HG02885 (cell line): Measurements from ENCODE around the gene TTC27.

Experiments
- ATAC-seq: cut with Tn5 transposase; IDR thresholded peaks from one replicate; pipeline ENCODE4 v1.9.1; 2021; ENCODE audit warnings: mild to moderate bottlenecking; ENCODE audit not compliant: unreplicated experiment, poor library complexity

The TTC27 gene

GRCh38 chr2:32798829-32799228 is 171.0 kb downstream of the TTC27 start:
- no peak for ATAC-seq

GRCh38 chr2:32801741-32802140 is 173.9 kb downstream of the TTC27 start:
- no peak for ATAC-seq

GRCh38 chr2:32802877-32803276 is 175.0 kb downstream of the TTC27 start:
- no peak for ATAC-seq

- no peak for ATAC-seq
Measured at GRCh38 chr2:32804205-32804604, 176.4 kb downstream of the TTC27 start.

- no peak for ATAC-seq
Measured at GRCh38 chr2:32805104-32806095, 177.6 kb downstream of the TTC27 start.

GRCh38 chr2:32806857-32807256 is 179.0 kb downstream of the TTC27 start:
- no peak for ATAC-seq

GRCh38 chr2:32807662-32808061 is 179.8 kb downstream of the TTC27 start:
- ATAC-seq = no peak

GRCh38 chr2:32810909-32811495 is 183.2 kb downstream of the TTC27 start:
- ATAC-seq = no peak

GRCh38 chr2:32811696-32812095 is 183.8 kb downstream of the TTC27 start:
- no peak for ATAC-seq

GRCh38 chr2:32812316-32812715 is 184.5 kb downstream of the TTC27 start:
- no peak for ATAC-seq

GRCh38 chr2:32820088-32820487 is 192.2 kb downstream of the TTC27 start:
- ATAC-seq = no peak

- ATAC-seq = no peak
Measured at GRCh38 chr2:32820701-32821100, 192.9 kb downstream of the TTC27 start.

- ATAC-seq = no peak
Measured at GRCh38 chr2:32824070-32824809, 196.4 kb downstream of the TTC27 start.

GRCh38 chr2:32825291-32825712 is 197.5 kb downstream of the TTC27 start:
- no peak for ATAC-seq

GRCh38 chr2:32830196-32830595 is 202.3 kb downstream of the TTC27 start:
- ATAC-seq = no peak

- no peak for ATAC-seq
Measured at GRCh38 chr2:32832821-32833220, 205.0 kb downstream of the TTC27 start.

- ATAC-seq = no peak
Measured at GRCh38 chr2:32833709-32834108, 205.9 kb downstream of the TTC27 start.

GRCh38 chr2:32835148-32835547 is 207.3 kb downstream of the TTC27 start:
- ATAC-seq = peak; percentile 57

- ATAC-seq = no peak
Measured at GRCh38 chr2:32836933-32837332, 209.1 kb downstream of the TTC27 start.

GRCh38 chr2:32838418-32838817 is 210.6 kb downstream of the TTC27 start:
- ATAC-seq = peak; percentile 81

GRCh38 chr2:32838949-32839348 is 211.1 kb downstream of the TTC27 start:
- no peak for ATAC-seq
